Activated CD8-positive, alpha-beta memory T cell treated with anti-CD3 and anti-CD28 coated beads, Interleukin-2, amount 10 ng/mL, durations not matched to agents 7 days and 5 days (primary cell): ENCODE data around the gene WNT7B. TPM values are rescaled to one million over a fixed set of nuclear protein-coding genes. Genes with fewer than 3 reads are reported as not detected.

Experiments
- ATAC-seq: fragments of 150-1000 bp; cut with Tn5 transposase; one replicate; pipeline ENCODE4 v1.10.0; 2021; ENCODE audit warnings: moderate library complexity
- CTCF ChIA-PET: fragments of 350-600 bp; sonication (Branson Sonifier 250); formaldehyde crosslinking; loops from one replicate; lab custom pipeline; 2021; ENCODE audit warnings: antibody characterized with exemption; lab: Charles Lee
- DNase-seq: peaks from one replicate; pipeline ENCODE4 v3.0.0-alpha.2; 2020
- H3K27ac Mint-ChIP-seq: one replicate; pipeline ENCODE4 v1.8.0; 2021; ENCODE audit warnings: mild to moderate bottlenecking, mixed read lengths
- H3K27me3 Mint-ChIP-seq: one replicate; pipeline ENCODE4 v1.8.0; 2021; ENCODE audit warnings: mixed read lengths
- H3K36me3 Mint-ChIP-seq: one replicate; pipeline ENCODE4 v1.8.0; 2021; ENCODE audit warnings: mild to moderate bottlenecking, mixed read lengths
- H3K4me1 Mint-ChIP-seq: one replicate; pipeline ENCODE4 v1.8.0; 2021; ENCODE audit warnings: mixed read lengths
- H3K4me3 Mint-ChIP-seq: one replicate; pipeline ENCODE4 v1.8.0; 2021; ENCODE audit warnings: mild to moderate bottlenecking, moderate library complexity, mixed read lengths
- H3K9me3 Mint-ChIP-seq: one replicate; pipeline ENCODE4 v1.8.0; 2022; ENCODE audit warnings: low read depth, mixed read lengths
- total RNA-seq, 2 experiments: library from RNA; stranded (reverse); gene quantifications; one replicate each; pipeline ENCODE4 v1.2.3, GENCODE V29; 2021

The WNT7B gene
- total RNA-seq, 2 experiments from 2014 or later = not detected

- ATAC-seq = no peak
Observed at GRCh38 chr22:45942787-45943493, 34.0 kb downstream of the WNT7B start.

GRCh38 chr22:45942344-45942743 is 34.6 kb downstream of the WNT7B start:
- H3K36me3 Mint-ChIP-seq = no peaks in the 10 kb centered on the region
- CTCF ChIA-PET = no interaction called here

More at GRCh38 chr22:45942787-45943493, 34.0 kb downstream of the WNT7B start:
- CTCF ChIA-PET = no interaction called here
- no peak overlapping the region for H3K4me3 Mint-ChIP-seq
- no peaks in the 10 kb centered on the region for H3K36me3 Mint-ChIP-seq
- H3K9me3 Mint-ChIP-seq = peaks cover under 1% of the 10 kb centered on the region
- no peak overlapping the region for H3K27ac Mint-ChIP-seq
- no peak for DNase-seq
- peaks cover 4% of the 10 kb centered on the region for H3K27me3 Mint-ChIP-seq
- H3K4me1 Mint-ChIP-seq = no peaks in the 10 kb centered on the region

GRCh38 chr22:45938913-45939312 is 38.0 kb downstream of the WNT7B start:
- ATAC-seq = no peak
- DNase-seq = no peak
- H3K36me3 Mint-ChIP-seq = no peaks in the 10 kb centered on the region
- CTCF ChIA-PET = no interaction called here
- no peak overlapping the region for H3K4me3 Mint-ChIP-seq
- H3K9me3 Mint-ChIP-seq = peaks cover 1% of the 10 kb centered on the region
- H3K27ac Mint-ChIP-seq = no peak overlapping the region
- H3K4me1 Mint-ChIP-seq = no peaks in the 10 kb centered on the region
- H3K27me3 Mint-ChIP-seq = peaks cover 2% of the 10 kb centered on the region

More at GRCh38 chr22:45942344-45942743, 34.6 kb downstream of the WNT7B start:
- no peak for ATAC-seq
- DNase-seq = no peak
- H3K27ac Mint-ChIP-seq = no peak overlapping the region
- H3K27me3 Mint-ChIP-seq = peaks cover 3% of the 10 kb centered on the region
- H3K9me3 Mint-ChIP-seq = peaks cover 1% of the 10 kb centered on the region
- no peaks in the 10 kb centered on the region for H3K4me1 Mint-ChIP-seq
- no peak overlapping the region for H3K4me3 Mint-ChIP-seq

- Mint-ChIP-seq H3K9me3 (peaks cover 1% of the 10 kb centered on the region), H3K4me1 (no peaks in the 10 kb centered on the region), H3K27me3 (peaks cover 2% of the 10 kb centered on the region), H3K27ac (no peak overlapping the region), H3K4me3 (no peak overlapping the region), H3K36me3 (no peaks in the 10 kb centered on the region)
- DNase-seq = no peak
- no peak for ATAC-seq
- CTCF ChIA-PET = no interaction called here
Observed at GRCh38 chr22:45937960-45938359, 39.0 kb downstream of the WNT7B start.

- Mint-ChIP-seq H3K4me3 (no peak overlapping the region), H3K27me3 (peaks cover 2% of the 10 kb centered on the region), H3K4me1 (no peaks in the 10 kb centered on the region), H3K9me3 (peaks cover 1% of the 10 kb centered on the region), H3K27ac (no peak overlapping the region), H3K36me3 (no peaks in the 10 kb centered on the region)
- ATAC-seq = no peak
- DNase-seq = no peak
- CTCF ChIA-PET = no interaction called here
Observed at GRCh38 chr22:45935573-45935972, 41.4 kb downstream of the WNT7B start.

- no peak for DNase-seq
- H3K27me3 Mint-ChIP-seq = peaks cover 2% of the 10 kb centered on the region
- CTCF ChIA-PET = no interaction called here
- H3K9me3 Mint-ChIP-seq = peaks cover 1% of the 10 kb centered on the region
- no peak overlapping the region for H3K4me3 Mint-ChIP-seq
- no peak for ATAC-seq
- no peak overlapping the region for H3K27ac Mint-ChIP-seq
- H3K4me1 Mint-ChIP-seq = no peaks in the 10 kb centered on the region
- H3K36me3 Mint-ChIP-seq = no peaks in the 10 kb centered on the region
Observed at GRCh38 chr22:45934659-45935341, 42.2 kb downstream of the WNT7B start.

GRCh38 chr22:45934168-45934564 is 42.8 kb downstream of the WNT7B start:
- no peak for DNase-seq
- CTCF ChIA-PET = no interaction called here

GRCh38 chr22:45933506-45934167 is 43.3 kb downstream of the WNT7B start:
- H3K36me3 Mint-ChIP-seq = no peaks in the 10 kb centered on the region
- H3K27me3 Mint-ChIP-seq = peaks cover 2% of the 10 kb centered on the region
- no peak for ATAC-seq
- H3K9me3 Mint-ChIP-seq = peaks cover 1% of the 10 kb centered on the region
- H3K4me1 Mint-ChIP-seq = no peaks in the 10 kb centered on the region
- no peak overlapping the region for H3K27ac Mint-ChIP-seq
- DNase-seq = no peak
- CTCF ChIA-PET = no interaction called here
- H3K4me3 Mint-ChIP-seq = no peak overlapping the region

More at GRCh38 chr22:45934168-45934564, 42.8 kb downstream of the WNT7B start:
- Mint-ChIP-seq H3K4me1 (no peaks in the 10 kb centered on the region), H3K9me3 (peaks cover 1% of the 10 kb centered on the region), H3K36me3 (no peaks in the 10 kb centered on the region), H3K27ac (no peak overlapping the region), H3K4me3 (no peak overlapping the region), H3K27me3 (peaks cover 2% of the 10 kb centered on the region)
- no peak for ATAC-seq

GRCh38 chr22:45932071-45932470 is 44.9 kb downstream of the WNT7B start:
- Mint-ChIP-seq H3K9me3 (no peaks in the 10 kb centered on the region), H3K36me3 (no peaks in the 10 kb centered on the region), H3K4me1 (no peaks in the 10 kb centered on the region), H3K27me3 (peaks cover 2% of the 10 kb centered on the region), H3K27ac (no peak overlapping the region), H3K4me3 (no peak overlapping the region)
- CTCF ChIA-PET = no interaction called here
- ATAC-seq = no peak
- DNase-seq = no peak

GRCh38 chr22:45931042-45931441 is 45.9 kb downstream of the WNT7B start:
- no peaks in the 10 kb centered on the region for H3K9me3 Mint-ChIP-seq
- peaks cover 2% of the 10 kb centered on the region for H3K27me3 Mint-ChIP-seq
- ATAC-seq (no peak), DNase-seq (no peak)
- H3K4me1 Mint-ChIP-seq = no peaks in the 10 kb centered on the region
- H3K36me3 Mint-ChIP-seq = no peaks in the 10 kb centered on the region
- CTCF ChIA-PET = no interaction called here
- H3K4me3 Mint-ChIP-seq = no peak overlapping the region
- H3K27ac Mint-ChIP-seq = no peak overlapping the region

GRCh38 chr22:45930324-45930723 is 46.6 kb downstream of the WNT7B start:
- ATAC-seq (no peak), DNase-seq (no peak)
- CTCF ChIA-PET = no interaction called here
- no peaks in the 10 kb centered on the region for H3K27me3 Mint-ChIP-seq
- no peaks in the 10 kb centered on the region for H3K36me3 Mint-ChIP-seq
- H3K9me3 Mint-ChIP-seq = no peaks in the 10 kb centered on the region
- H3K4me1 Mint-ChIP-seq = no peaks in the 10 kb centered on the region
- H3K27ac Mint-ChIP-seq = no peak overlapping the region
- no peak overlapping the region for H3K4me3 Mint-ChIP-seq

- CTCF ChIA-PET = no interaction called here
- H3K27ac Mint-ChIP-seq = no peak overlapping the region
- DNase-seq (no peak), ATAC-seq (no peak)
- H3K4me1 Mint-ChIP-seq = no peaks in the 10 kb centered on the region
- H3K4me3 Mint-ChIP-seq = no peak overlapping the region
- no peaks in the 10 kb centered on the region for H3K9me3 Mint-ChIP-seq
- H3K27me3 Mint-ChIP-seq = no peaks in the 10 kb centered on the region
- H3K36me3 Mint-ChIP-seq = no peaks in the 10 kb centered on the region
Observed at GRCh38 chr22:45929649-45930048, 47.3 kb downstream of the WNT7B start.

- Mint-ChIP-seq H3K9me3 (no peaks in the 10 kb centered on the region), H3K27me3 (no peaks in the 10 kb centered on the region), H3K36me3 (no peaks in the 10 kb centered on the region), H3K4me3 (no peak overlapping the region), H3K27ac (no peak overlapping the region), H3K4me1 (no peaks in the 10 kb centered on the region)
- no peak for ATAC-seq
- CTCF ChIA-PET = no interaction called here
- no peak for DNase-seq
Observed at GRCh38 chr22:45928726-45929368, 48.1 kb downstream of the WNT7B start.
